GM18520 (cell line): Measurements from ENCODE around the gene TIGD1.

ENCODE experiments used
- ATAC-seq: cut with Tn5 transposase; IDR thresholded peaks from one replicate; pipeline ENCODE4 v1.9.1; 2021; ENCODE audit not compliant: unreplicated experiment

TIGD1 gene

DNA sequence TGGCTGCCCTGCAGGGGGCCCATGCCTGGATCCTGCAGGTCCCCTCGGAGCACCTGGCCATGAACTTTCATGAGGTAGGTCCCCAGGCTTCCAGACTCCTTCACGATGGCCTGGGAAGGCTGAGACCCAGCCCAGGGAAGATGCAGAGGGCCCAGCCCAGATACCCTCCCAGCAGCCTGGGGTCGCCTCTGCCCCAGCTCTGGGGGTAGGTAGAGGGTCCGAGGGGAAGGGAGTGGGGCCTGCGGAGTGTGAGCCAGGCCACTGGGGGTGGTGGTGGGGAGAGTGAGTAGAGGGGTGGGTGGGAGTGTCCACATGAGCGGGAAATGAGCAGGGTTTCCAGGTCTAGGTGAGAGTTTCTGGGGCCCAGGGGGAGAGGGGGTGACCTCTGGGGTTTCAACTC, 25.6 kb downstream of the TIGD1 start:
- ATAC-seq, result no peak

DNA sequence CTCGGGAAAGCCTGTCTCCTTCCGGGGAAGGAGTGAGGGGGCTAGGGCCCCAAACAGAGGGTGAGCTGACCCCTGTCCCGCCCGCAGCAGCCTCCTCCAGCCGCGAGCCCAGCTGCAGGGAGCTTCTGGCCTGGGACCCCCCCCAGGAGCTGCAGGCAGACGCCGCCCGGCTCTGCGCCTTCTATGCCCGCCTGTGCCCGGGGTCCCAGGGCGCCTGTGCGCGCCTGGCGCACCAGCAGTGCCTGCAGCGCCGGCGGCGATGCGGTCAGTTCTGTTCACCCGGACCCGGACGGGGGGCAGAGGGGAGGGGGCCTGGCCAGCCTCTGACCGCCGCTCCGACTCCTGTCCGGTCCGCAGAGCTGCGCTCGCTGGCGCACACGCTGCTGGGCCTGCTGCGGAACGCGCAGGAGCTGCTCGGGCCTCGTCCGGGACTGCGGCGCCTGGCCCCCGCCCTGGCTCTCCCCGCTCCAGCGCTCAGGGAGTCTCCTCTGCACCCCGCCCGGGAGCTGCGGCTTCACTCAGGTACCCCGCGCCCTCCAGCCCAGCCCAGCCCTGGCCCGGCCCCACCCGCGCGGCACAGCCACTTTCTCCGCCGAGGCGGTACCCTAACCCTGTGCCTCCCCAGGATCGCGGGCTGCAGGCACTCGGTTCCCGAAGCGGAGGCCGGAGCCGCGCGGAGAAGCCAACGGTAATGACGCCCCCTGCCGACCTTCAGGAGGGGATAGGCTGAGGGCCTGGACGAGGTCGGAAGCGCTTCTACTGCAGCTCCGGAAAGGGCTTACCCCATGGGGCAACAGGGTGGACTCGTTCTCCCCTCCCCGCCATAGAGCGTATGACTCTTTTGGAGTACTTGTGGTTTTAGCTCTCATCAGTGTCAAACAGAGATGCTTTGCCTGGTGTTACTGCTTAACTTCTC, 26.4 kb downstream of the TIGD1 start:
- no peak for ATAC-seq

DNA sequence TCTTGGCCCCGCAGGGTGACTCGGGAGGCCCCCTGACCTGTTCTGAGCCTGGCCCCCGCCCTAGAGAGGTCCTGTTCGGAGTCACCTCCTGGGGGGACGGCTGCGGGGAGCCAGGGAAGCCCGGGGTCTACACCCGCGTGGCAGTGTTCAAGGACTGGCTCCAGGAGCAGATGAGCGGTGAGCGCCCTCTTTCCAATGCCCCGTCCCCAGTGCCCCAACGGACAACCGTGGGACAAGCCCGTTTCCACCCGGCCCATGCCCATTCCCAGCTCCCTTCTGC, 27.0 kb downstream of the TIGD1 start:
- no peak for ATAC-seq

GRCh38 chr2:232522623-232523401, 27.5 kb downstream of the TIGD1 start:
- no peak for ATAC-seq

GRCh38 chr2:232521959-232522622, 28.3 kb downstream of the TIGD1 start:
- no peak for ATAC-seq

DNA sequence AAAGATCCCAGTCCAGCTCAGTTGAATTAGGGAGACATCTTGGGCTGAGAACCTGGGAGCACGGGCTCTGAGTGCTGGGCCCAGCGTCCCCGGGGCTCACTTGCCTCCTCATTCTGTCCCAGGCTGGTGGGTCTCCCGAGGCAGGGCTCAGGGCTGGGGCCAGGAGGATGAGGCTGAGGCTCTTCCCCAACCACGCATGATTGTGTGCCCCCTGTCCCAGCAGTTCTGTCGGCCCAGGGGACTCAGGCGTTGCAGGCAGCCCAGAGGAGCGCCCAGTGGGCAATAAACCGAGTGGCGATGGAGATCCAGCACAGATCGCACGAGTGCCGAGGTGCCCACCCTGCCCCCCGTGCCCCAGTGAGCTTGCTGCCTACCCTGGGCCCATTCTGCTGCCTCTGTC, 29.3 kb downstream of the TIGD1 start:
- ATAC-seq, result no peak

- ATAC-seq, result no peak
Measured at GRCh38 chr2:232520489-232520888, 29.9 kb downstream of the TIGD1 start.

- ATAC-seq, result no peak
Measured at GRCh38 chr2:232519581-232520438, 30.5 kb downstream of the TIGD1 start, which contains the start of gene PRSS56. Gene PRSS56, plus strand, starts transcription at chr2:232520388. Its CDS starts 211 bp downstream, at chr2:232520599.

- no peak for ATAC-seq
Measured at GRCh38 chr2:232518844-232519243, 31.5 kb downstream of the TIGD1 start.

DNA sequence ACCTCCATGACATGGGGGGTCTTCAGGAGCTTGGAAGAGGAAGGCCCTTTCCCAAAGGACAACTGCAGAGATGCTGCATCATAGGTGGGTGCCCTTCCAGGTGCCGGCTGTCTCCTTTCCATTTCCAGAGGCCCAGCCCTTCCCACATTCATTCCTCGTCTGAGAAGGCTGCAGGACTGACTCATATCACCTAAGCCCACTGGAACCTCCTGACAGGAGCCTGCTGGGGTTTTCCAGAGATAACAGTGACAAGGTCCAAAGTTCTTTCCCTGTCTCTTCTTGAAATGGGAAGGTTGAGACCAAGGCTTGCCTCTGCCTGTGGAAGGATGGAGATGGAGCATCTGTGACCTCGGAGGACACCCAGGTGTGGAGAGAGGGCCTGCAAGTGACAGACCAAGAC, 33.8 kb downstream of the TIGD1 start:
- ATAC-seq, result no peak

GRCh38 chr2:232515639-232516038, 34.7 kb downstream of the TIGD1 start:
- no peak for ATAC-seq

- no peak for ATAC-seq
Measured at GRCh38 chr2:232513353-232513752, 37.0 kb downstream of the TIGD1 start.

GRCh38 chr2:232512602-232513001, 37.8 kb downstream of the TIGD1 start:
- no peak for ATAC-seq

GRCh38 chr2:232511336-232511890, 38.9 kb downstream of the TIGD1 start:
- no peak for ATAC-seq

DNA sequence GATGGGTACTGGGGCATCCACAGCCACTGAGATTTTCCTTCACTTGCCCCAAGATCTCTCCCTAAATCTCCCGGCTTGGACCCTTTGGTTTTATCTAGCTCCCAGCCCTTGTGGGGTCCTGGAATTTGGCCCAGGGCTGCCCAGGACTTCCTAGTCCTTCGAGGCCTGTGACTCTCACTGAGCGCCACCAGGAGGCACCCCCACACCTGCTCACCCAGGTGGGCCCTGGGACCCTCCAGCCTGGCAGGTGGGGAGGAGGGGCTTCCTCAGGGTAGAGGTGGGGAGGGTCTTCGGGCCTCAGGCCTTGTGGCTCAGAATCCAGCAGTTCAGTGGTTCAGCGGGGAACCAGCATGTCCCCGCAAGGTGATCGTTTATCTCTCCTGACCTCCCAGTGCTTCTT, 42.1 kb downstream of the TIGD1 start:
- ATAC-seq, result no peak

- no peak for ATAC-seq
Measured at GRCh38 chr2:232506709-232507108, 43.6 kb downstream of the TIGD1 start.

DNA sequence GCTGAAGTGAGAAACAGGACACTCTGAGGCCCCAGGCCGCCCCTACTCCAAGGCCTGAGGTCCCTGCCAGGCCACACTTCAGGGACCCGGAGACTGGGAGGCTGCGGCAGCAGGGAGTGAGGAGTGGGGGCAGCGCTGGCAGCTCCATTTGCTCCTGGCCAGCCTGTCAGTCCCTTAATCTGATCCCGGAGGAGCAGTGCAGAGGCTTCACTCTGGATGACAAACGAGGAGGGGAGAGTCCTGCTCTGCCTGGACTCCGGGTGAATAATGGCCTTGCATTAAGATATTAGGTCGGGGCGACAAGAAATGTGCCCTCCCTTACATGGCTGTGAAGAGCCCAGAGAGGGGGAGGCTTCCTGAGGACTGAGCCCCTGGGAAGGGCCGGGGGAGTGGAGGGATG, 44.5 kb downstream of the TIGD1 start:
- no peak for ATAC-seq

- no peak for ATAC-seq
Measured at GRCh38 chr2:232504438-232504837, 45.9 kb downstream of the TIGD1 start.

GRCh38 chr2:232503809-232504323, 46.5 kb downstream of the TIGD1 start:
- ATAC-seq, result no peak
